HG03135 (cell line): Measurements from ENCODE around the gene LAMA5.

Experiments
- ATAC-seq: cut with Tn5 transposase; IDR thresholded peaks from one replicate; pipeline ENCODE4 v1.9.1; 2021; ENCODE audit warnings: mild to moderate bottlenecking, moderate library complexity; ENCODE audit not compliant: unreplicated experiment

LAMA5 gene

GRCh38 chr20:62318400-62319345, 48.4 kb downstream of the LAMA5 start:
- ATAC-seq = no peak

- ATAC-seq = no peak
These were observed 49.9 kb downstream of the LAMA5 start for GRCh38 chr20:62317167-62317655.

- no peak for ATAC-seq
These were observed 50.6 kb downstream of the LAMA5 start for GRCh38 chr20:62316331-62317166.

GRCh38 chr20:62315773-62316172, 51.3 kb downstream of the LAMA5 start:
- no peak for ATAC-seq

GRCh38 chr20:62314711-62315302, 52.3 kb downstream of the LAMA5 start:
- ATAC-seq = no peak

- no peak for ATAC-seq
These were observed 52.8 kb downstream of the LAMA5 start for GRCh38 chr20:62314339-62314638.

GRCh38 chr20:62313460-62314338, 53.4 kb downstream of the LAMA5 start:
- ATAC-seq = no peak

GRCh38 chr20:62313021-62313420, 54.1 kb downstream of the LAMA5 start:
- ATAC-seq = no peak

- no peak for ATAC-seq
These were observed 54.5 kb downstream of the LAMA5 start for GRCh38 chr20:62312662-62312977.

GRCh38 chr20:62311832-62312661, 55.1 kb downstream of the LAMA5 start:
- ATAC-seq = no peak

GRCh38 chr20:62311150-62311549, 56.0 kb downstream of the LAMA5 start:
- no peak for ATAC-seq

GRCh38 chr20:62310757-62311121, 56.4 kb downstream of the LAMA5 start:
- no peak for ATAC-seq

- no peak for ATAC-seq
These were observed 57.0 kb downstream of the LAMA5 start for GRCh38 chr20:62309947-62310756.

GRCh38 chr20:62309198-62309944, 57.7 kb downstream of the LAMA5 start:
- ATAC-seq = no peak

- no peak for ATAC-seq
These were observed 58.9 kb downstream of the LAMA5 start for GRCh38 chr20:62308102-62308822.

GRCh38 chr20:62307226-62308101, 59.6 kb downstream of the LAMA5 start:
- ATAC-seq = no peak
